Heart left ventricle (tissue), 16 donors: ENCODE measurements around the gene C1orf159. TPM values are rescaled to one million over a fixed set of nuclear protein-coding genes. Genes with fewer than 3 reads are reported as not detected.
"Not testable (repeated sequence)": the region's sequence is repeated elsewhere in the genome, so short reads cannot be mapped to it uniquely, and the experiment has no call there.

Experiments
- ATAC-seq, 4 donors: fragments of 200-7000 bp; cut with Tn5 transposase; one replicate each; pipeline ENCODE4 v1.9.1; 2020 to 2022; ENCODE audit warnings: moderate library complexity in 4 of 4, mild to moderate bottlenecking in 3 of 4, moderate number of reproducible peaks in 1 of 4
- DNase-seq, 5 donors: peaks; one replicate each; pipeline ENCODE4 v3.0.0-alpha.2; 2020
- H3K27ac ChIP-seq, 12 donors: fragments of 200-600 bp; sonication (generic) in 4 of 12; one replicate each; pipeline versions ENCODE4 v1.5.0 to v1.8.0; 2016 to 2022; ENCODE audit warnings: mild to moderate bottlenecking in 2 of 12
- H3K27me3 ChIP-seq, 9 donors: fragments of 200-600 bp; sonication (generic) in 2 of 9; one replicate each; pipeline versions ENCODE4 v1.5.1 to v1.8.0; 2016 to 2022; ENCODE audit warnings: mild to moderate bottlenecking in 3 of 9
- H3K36me3 ChIP-seq, 9 donors: fragments of 200-600 bp; sonication (generic) in 2 of 9; one replicate each; pipeline versions ENCODE4 v1.5.0 to v1.8.0; 2018 to 2022; ENCODE audit warnings: mild to moderate bottlenecking in 2 of 9
- H3K4me1 ChIP-seq, 12 donors: fragments of 200-600 bp; sonication (generic) in 4 of 12; one replicate each; pipeline versions ENCODE4 v1.5.0 to v1.8.0; 2016 to 2022; ENCODE audit warnings: mild to moderate bottlenecking in 3 of 12
- H3K4me3 ChIP-seq, 12 donors: fragments of 200-600 bp; sonication (generic) in 4 of 12; one replicate each; pipeline versions ENCODE4 v1.5.0 to v1.8.0; 2017 to 2022; ENCODE audit warnings: mild to moderate bottlenecking in 9 of 12, moderate library complexity in 4 of 12
- H3K9me3 ChIP-seq, 12 donors: fragments of 200-600 bp; sonication (generic) in 4 of 12; one replicate each; pipeline versions ENCODE4 v1.5.0 to v1.8.0; 2016 to 2022; ENCODE audit warnings: mild to moderate bottlenecking in 1 of 12
- POLR2A ChIP-seq, 2 donors: fragments of 450-650 bp; IDR thresholded peaks; one replicate each; pipeline ENCODE4 v1.6.1; 2017; ENCODE audit warnings: antibody characterized with exemption in 2 of 2, mild to moderate bottlenecking in 2 of 2, moderate library complexity in 2 of 2
- WGBS, 4 donors: extraction: QIAGEN DNeasy Blood & Tissue Kit in 2 of 4; methylation state at CpG; one replicate each; pipeline versions ENCODE4 v1.1.5 to v1.1.7; 2013 to 2018; 5-methylcytosine and 5-hydroxymethylcytosine counted together
- intact Hi-C, 10 donors: fragments of 100-400 bp; cut with DNase I; formaldehyde crosslinking; loops; one replicate each; pipeline versions ENCODE4 v1.11.1 to v1.14.2; 2022
- polyA plus RNA-seq, 2 donors: library from polyadenylated mRNA; stranded (reverse); fragments of 200-250 nt; gene quantifications; one replicate each; pipeline ENCODE4 v1.2.3, GENCODE V29; 2013
- total RNA-seq, 9 donors: library from RNA; depleted of rRNA in 2 of 9; stranded (reverse); fragments of >200 nt in 2 of 9; fragmentation: NEBNext Ultra II Directional in 3 of 9; extraction: Animal tissue kit (Norgen Biotek cat#: 25700) in 3 of 9; gene quantifications; one replicate each; pipeline versions ENCODE4 v1.1.0 to v1.2.4, GENCODE V29; 2016 to 2023
- TF ChIP-seq, protein P1 (sequence below), 12 donors: fragments of 200-600 bp; sonication (generic) in 4 of 12; IDR thresholded peaks; one replicate each; pipeline versions ENCODE4 v1.5.0 to v1.8.0; 2018 to 2022; ENCODE audit warnings: antibody characterized with exemption in 12 of 12, mild to moderate bottlenecking in 5 of 12
- donor health status: ischemic (EF 13 %, LVEDD 7.1; RV severe dilation, severe dysfunction).
- donor health status: healthy with polysubstance abuse.
- donor health status: DM: no; HTN: yes; CAD: no.
- donor health status: DM: no; HTN: no; CAD: no.
- donor health status: ischemic (EF 25% LVEDD 6.9; RV normal size, moderate dysfunction).
- donor health status: ischemic (EF 25% LVEDD 5.7; RV mildly dilated, moderate dysfunction).
- donor health status: healthy.
- donor health status: DM: yes; HTN: yes; CAD: no.
- donor health status: ischemic (EF 35%, LVEDD 5.7; RV mildly dilated, moderate dysfunction).
- donor health status: nonischemic (EF 11% LVEDD 7.7; RV severe dilation, severe dysfunction).
- donor health status: DM: yes; HTN: yes; CAD: no.
- donor health status: PGD.
- donor health status: ischemic (EF 29% LVEDD 5.4; RV normal size, mild dysfunction).
- donor health status: nonischemic (EF 23%, LVEDD 6.1; RV moderate dilation, normal function).

The C1orf159 gene
- total and polyA plus RNA-seq, 11 donors = 3.7 to 7.2 (median 4.4) TPM

DNA sequence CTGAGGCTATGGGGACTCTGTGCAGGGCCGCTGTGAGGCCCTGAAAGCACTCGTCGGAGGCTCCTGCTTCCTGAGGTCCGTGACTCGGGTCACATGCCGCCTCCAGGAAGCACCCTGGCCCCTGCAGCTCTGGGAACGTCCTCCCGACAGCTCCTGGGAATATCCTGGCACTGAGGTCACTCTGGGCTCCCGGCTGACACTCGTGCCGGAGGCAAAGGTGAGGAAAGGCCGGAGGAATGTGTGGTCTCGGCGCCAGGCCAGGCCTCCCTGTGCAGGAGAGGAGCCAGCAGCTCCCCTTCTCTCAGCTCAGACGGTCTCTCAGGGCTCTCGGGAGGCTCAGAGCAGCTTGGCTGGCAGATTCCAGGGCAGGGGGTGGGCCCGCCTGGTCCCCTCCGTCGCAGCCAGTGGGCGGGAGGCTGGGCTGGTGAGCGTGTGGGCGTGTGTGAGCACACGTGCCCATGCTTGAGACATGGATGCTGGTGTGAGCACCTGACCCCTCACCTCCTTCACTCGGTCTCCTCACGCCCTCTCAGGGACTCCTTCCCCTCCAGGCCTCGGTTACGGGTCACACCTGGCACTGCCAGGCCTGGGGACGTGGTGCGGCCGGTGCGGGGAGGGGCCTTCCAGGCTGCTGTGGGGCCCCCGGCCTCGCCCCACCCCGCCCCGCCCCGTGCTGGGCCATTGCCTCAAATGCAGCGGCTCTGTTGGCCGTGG is 36.3 kb downstream of the C1orf159 start:
- WGBS, 4 donors = 1 to 2% (median 1%) methylated on average over 23 to 38 of the region's 38 CpGs
- H3K36me3 ChIP-seq = peaks cover 0 to 3% (median 0%) of the 10 kb centered on the region in 9 donors
- intact Hi-C loops = no loop called here
- H3K9me3 ChIP-seq = no peaks in the 10 kb centered on the region
- ATAC-seq = peak; percentile 50 to 63 (median 61)
- H3K4me1 ChIP-seq = peaks cover 0 to 14% (median 12%) of the 10 kb centered on the region in 12 donors
- H3K27ac ChIP-seq = peak overlapping the region in 8 of 12 donors; percentile 24 to 69 (median 45)
- DNase-seq = peak in 4 of 5 donors; percentile 35 to 72 (median 58)
- H3K4me3 ChIP-seq = peak overlapping the region in 10 of 12 donors; percentile 27 to 52 (median 42)
- TF ChIP-seq POLR2A (IDR thresholded peaks at IDR 0.05) = no peak
- TF ChIP-seq, protein P1, sequence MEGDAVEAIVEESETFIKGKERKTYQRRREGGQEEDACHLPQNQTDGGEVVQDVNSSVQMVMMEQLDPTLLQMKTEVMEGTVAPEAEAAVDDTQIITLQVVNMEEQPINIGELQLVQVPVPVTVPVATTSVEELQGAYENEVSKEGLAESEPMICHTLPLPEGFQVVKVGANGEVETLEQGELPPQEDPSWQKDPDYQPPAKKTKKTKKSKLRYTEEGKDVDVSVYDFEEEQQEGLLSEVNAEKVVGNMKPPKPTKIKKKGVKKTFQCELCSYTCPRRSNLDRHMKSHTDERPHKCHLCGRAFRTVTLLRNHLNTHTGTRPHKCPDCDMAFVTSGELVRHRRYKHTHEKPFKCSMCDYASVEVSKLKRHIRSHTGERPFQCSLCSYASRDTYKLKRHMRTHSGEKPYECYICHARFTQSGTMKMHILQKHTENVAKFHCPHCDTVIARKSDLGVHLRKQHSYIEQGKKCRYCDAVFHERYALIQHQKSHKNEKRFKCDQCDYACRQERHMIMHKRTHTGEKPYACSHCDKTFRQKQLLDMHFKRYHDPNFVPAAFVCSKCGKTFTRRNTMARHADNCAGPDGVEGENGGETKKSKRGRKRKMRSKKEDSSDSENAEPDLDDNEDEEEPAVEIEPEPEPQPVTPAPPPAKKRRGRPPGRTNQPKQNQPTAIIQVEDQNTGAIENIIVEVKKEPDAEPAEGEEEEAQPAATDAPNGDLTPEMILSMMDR (IDR thresholded peaks at IDR 0.05) = no peak
- H3K27me3 ChIP-seq = peaks cover 0 to 11% (median 7%) of the 10 kb centered on the region in 9 donors

GRCh38 chr1:1077396-1077795 is 38.5 kb downstream of the C1orf159 start:
- ATAC-seq, H3K36me3 ChIP-seq, DNase-seq, H3K9me3 ChIP-seq, H3K27ac ChIP-seq, H3K4me3 ChIP-seq, intact Hi-C loops: not testable (repeated sequence)
- peaks cover 0 to 29% (median 9%) of the 10 kb centered on the region in 9 donors for H3K27me3 ChIP-seq
- peaks cover 0 to 14% (median 12%) of the 10 kb centered on the region in 12 donors for H3K4me1 ChIP-seq
- WGBS, 4 donors = 8 to 59% methylated on average over 3 to 10 of the region's 21 CpGs; no CpG with 5 or more reads in 2 of the 4 donors

- peak in 4 of 5 donors; percentile 10 to 48 (median 23) for DNase-seq
Measured at GRCh38 chr1:1075148-1075935, 40.5 kb downstream of the C1orf159 start.

DNA sequence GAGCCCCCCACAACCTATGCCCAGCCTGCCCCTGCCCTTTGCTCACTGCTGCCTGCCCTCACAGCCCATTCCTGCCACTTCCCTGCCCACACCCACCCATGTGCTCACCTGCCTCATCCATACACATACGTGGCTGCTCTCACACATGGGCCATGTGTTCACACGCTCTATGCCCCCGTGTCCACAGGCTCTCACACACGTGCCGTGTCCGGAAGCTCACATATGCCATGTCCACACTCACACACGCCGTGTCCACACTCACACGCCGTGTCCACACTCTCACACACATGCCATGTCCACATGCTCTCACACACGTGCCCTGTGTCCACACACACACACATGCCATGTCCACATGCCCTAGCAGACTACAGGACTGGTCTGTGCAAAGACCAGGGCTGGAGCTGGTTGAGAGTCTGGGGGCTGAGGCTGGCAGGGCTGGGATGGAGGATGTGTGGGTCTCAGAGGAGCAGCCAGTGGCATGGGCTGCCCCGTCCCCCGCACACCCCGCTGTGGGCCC is 41.2 kb downstream of the C1orf159 start:
- DNase-seq = peak in 3 of 5 donors; percentile 9 to 33 (median 15)

More at GRCh38 chr1:1075148-1075935, 40.5 kb downstream of the C1orf159 start:
- intact Hi-C loops = no loop called here
- peaks cover 0 to 12% (median 11%) of the 10 kb centered on the region in 12 donors for H3K4me1 ChIP-seq
- TF ChIP-seq POLR2A (IDR thresholded peaks at IDR 0.05) = no peak
- H3K4me3 ChIP-seq = no peak overlapping the region
- no peak overlapping the region for H3K27ac ChIP-seq
- 52 to 80% (median 65%) methylated on average over 5 to 21 of the region's 21 CpGs for WGBS, 4 donors
- ATAC-seq = no peak
- no peaks in the 10 kb centered on the region for H3K9me3 ChIP-seq
- H3K36me3 ChIP-seq = no peaks in the 10 kb centered on the region
- H3K27me3 ChIP-seq = peaks cover 0 to 46% (median 10%) of the 10 kb centered on the region in 9 donors

More for the DNA sequence above, 41.2 kb downstream of the C1orf159 start:
- no peaks in the 10 kb centered on the region for H3K36me3 ChIP-seq
- TF ChIP-seq, protein P1 (IDR thresholded peaks at IDR 0.05) = no peak
- no peak for TF ChIP-seq POLR2A (IDR thresholded peaks at IDR 0.05)
- H3K4me3 ChIP-seq = no peak overlapping the region
- ATAC-seq = peak in 1 of 4 donors; percentile 6
- WGBS, 4 donors = 75 to 92% (median 82%) methylated on average over 11 to 14 of the region's 14 CpGs
- no peak overlapping the region for H3K27ac ChIP-seq
- intact Hi-C loops = no loop called here
- peaks cover 0 to 53% (median 16%) of the 10 kb centered on the region in 9 donors for H3K27me3 ChIP-seq
- peaks cover 0 to 8% (median 4%) of the 10 kb centered on the region in 12 donors for H3K4me1 ChIP-seq
- no peaks in the 10 kb centered on the region for H3K9me3 ChIP-seq
